Measurements from ENCODE around the gene ITGB5. TPM values are rescaled to one million over a fixed set of nuclear protein-coding genes. Genes with fewer than 3 reads are reported as not detected.

The ITGB5 gene
- polyA plus RNA-seq, 3 donors = 0.68 to 1.2 (median 1.0) TPM

DNA sequence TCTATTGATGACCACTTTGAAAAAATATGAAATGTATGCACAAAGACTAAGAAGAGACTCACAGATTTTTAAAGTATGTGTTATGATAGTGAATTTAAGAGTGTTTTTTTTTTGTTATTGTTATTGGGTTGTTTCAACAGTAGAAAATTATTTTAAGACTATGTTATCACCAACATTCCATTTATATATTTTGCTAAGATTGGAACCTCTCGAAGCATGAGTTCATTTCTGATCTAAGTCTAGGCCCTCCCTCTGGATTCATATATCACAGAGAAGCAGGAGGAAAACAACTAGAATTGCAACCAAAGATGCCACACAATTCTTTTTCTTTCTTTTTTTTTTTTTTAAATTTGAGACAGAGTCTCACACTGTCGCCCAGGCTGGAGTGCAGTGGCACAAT lies 46.8 kb downstream of the ITGB5 start:
- no peak overlapping the region for H3K4me3 Mint-ChIP-seq
- Histone ChIP-seq H3K4me1 (ENCODE audit: control insufficient read depth in 1 of 2, insufficient read depth in 2 of 2, low read length in 2 of 2) (peaks cover 4 to 5% of the 10 kb centered on the region in 2 donors), H3K27me3 (ENCODE audit: control insufficient read depth in 2 of 2, insufficient read depth in 2 of 2, low read length in 2 of 2) (peaks cover 2 to 5% of the 10 kb centered on the region in 2 donors), H3K4me3 (replicated peaks in 1 of 3; ENCODE audit: low read depth in 2 of 3, low read length in 3 of 3) (no peak overlapping the region), H4K20me1 (ENCODE audit: insufficient read depth, low read length) (no peaks in the 10 kb centered on the region), H3K9me3 (replicated peaks in 1 of 2; ENCODE audit: control insufficient read depth in 1 of 2, insufficient read depth in 1 of 2, low read length in 2 of 2) (no peaks in the 10 kb centered on the region), H3K79me2 (ENCODE audit: insufficient read depth, low read length) (no peaks in the 10 kb centered on the region), H3K9ac (ENCODE audit: insufficient read depth, low read length, poor library complexity, severe bottlenecking) (no peak overlapping the region), H3K27ac (ENCODE audit: low read depth in 1 of 2, low read length in 2 of 2) (no peak overlapping the region), H2AFZ (ENCODE audit: insufficient read depth, low read depth, low read length, poor library complexity, severe bottlenecking) (no peak overlapping the region), H3K4me2 (replicated peaks; ENCODE audit: extremely low read depth, low read length, poor library complexity, severe bottlenecking) (no peak overlapping the region), H3K36me3 (replicated peaks in 1 of 2; ENCODE audit: control insufficient read depth in 1 of 2, insufficient read depth in 2 of 2, low read length in 2 of 2) (no peaks in the 10 kb centered on the region)
- intact Hi-C loops (cut with micrococcal nuclease) = no loop called here
- H3K36me3 Mint-ChIP-seq = no peaks in the 10 kb centered on the region
- TF ChIP-seq, protein P1, sequence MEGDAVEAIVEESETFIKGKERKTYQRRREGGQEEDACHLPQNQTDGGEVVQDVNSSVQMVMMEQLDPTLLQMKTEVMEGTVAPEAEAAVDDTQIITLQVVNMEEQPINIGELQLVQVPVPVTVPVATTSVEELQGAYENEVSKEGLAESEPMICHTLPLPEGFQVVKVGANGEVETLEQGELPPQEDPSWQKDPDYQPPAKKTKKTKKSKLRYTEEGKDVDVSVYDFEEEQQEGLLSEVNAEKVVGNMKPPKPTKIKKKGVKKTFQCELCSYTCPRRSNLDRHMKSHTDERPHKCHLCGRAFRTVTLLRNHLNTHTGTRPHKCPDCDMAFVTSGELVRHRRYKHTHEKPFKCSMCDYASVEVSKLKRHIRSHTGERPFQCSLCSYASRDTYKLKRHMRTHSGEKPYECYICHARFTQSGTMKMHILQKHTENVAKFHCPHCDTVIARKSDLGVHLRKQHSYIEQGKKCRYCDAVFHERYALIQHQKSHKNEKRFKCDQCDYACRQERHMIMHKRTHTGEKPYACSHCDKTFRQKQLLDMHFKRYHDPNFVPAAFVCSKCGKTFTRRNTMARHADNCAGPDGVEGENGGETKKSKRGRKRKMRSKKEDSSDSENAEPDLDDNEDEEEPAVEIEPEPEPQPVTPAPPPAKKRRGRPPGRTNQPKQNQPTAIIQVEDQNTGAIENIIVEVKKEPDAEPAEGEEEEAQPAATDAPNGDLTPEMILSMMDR (IDR thresholded peaks at IDR 0.05) = no peak
- no CpG with 5 or more reads among the region's 2 CpGs for WGBS (ENCODE audit: insufficient coverage)
- no peak overlapping the region for H3K27ac Mint-ChIP-seq
- no peaks in the 10 kb centered on the region for H3K9me3 Mint-ChIP-seq
- peaks cover 6% of the 10 kb centered on the region for H3K4me1 Mint-ChIP-seq
- no peak for DNase-seq
- H3K27me3 Mint-ChIP-seq (ENCODE audit: low read depth in 3 of 3) = peaks cover 6 to 9% (median 8%) of the 10 kb centered on the region in 3 donors

DNA sequence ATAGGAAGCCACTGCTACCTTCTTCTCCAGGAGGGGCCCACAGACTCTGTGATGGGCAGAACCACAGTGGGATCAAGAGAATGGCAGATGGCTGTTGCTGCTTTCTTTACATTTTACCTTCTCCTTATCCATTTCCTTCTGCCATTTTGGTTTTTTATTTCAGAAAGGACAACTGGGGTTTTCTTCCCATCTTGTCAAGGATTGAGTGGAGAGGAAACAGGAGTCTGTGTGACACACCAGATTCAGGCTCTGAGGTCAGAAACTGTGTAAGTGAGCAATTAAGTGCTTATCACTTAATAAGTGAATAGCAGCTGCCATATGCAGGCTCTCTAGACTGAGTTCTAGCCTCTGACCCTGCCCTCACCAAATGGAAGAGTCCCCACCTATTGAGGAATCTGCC lies 47.3 kb downstream of the ITGB5 start:
- Histone ChIP-seq H3K4me3 (replicated peaks in 1 of 3; ENCODE audit: low read depth in 2 of 3, low read length in 3 of 3) (no peak overlapping the region), H3K4me1 (ENCODE audit: control insufficient read depth in 1 of 2, insufficient read depth in 2 of 2, low read length in 2 of 2) (peaks cover 8 to 9% of the 10 kb centered on the region in 2 donors), H3K9me3 (replicated peaks in 1 of 2; ENCODE audit: control insufficient read depth in 1 of 2, insufficient read depth in 1 of 2, low read length in 2 of 2) (no peaks in the 10 kb centered on the region), H3K27ac (ENCODE audit: low read depth in 1 of 2, low read length in 2 of 2) (no peak overlapping the region), H3K9ac (ENCODE audit: insufficient read depth, low read length, poor library complexity, severe bottlenecking) (no peak overlapping the region), H4K20me1 (ENCODE audit: insufficient read depth, low read length) (no peaks in the 10 kb centered on the region), H3K79me2 (ENCODE audit: insufficient read depth, low read length) (no peaks in the 10 kb centered on the region), H2AFZ (ENCODE audit: insufficient read depth, low read depth, low read length, poor library complexity, severe bottlenecking) (no peak overlapping the region), H3K4me2 (replicated peaks; ENCODE audit: extremely low read depth, low read length, poor library complexity, severe bottlenecking) (no peak overlapping the region), H3K27me3 (ENCODE audit: control insufficient read depth in 2 of 2, insufficient read depth in 2 of 2, low read length in 2 of 2) (peaks cover 2 to 8% of the 10 kb centered on the region in 2 donors), H3K36me3 (replicated peaks in 1 of 2; ENCODE audit: control insufficient read depth in 1 of 2, insufficient read depth in 2 of 2, low read length in 2 of 2) (no peaks in the 10 kb centered on the region)
- no peaks in the 10 kb centered on the region for H3K9me3 Mint-ChIP-seq
- H3K27me3 Mint-ChIP-seq (ENCODE audit: low read depth in 3 of 3) = peaks cover 11 to 13% (median 13%) of the 10 kb centered on the region in 3 donors
- H3K27ac Mint-ChIP-seq = no peak overlapping the region
- no peak for DNase-seq
- H3K4me1 Mint-ChIP-seq = peaks cover 10% of the 10 kb centered on the region
- TF ChIP-seq, protein P1 (IDR thresholded peaks at IDR 0.05) = no peak
- intact Hi-C loops (cut with micrococcal nuclease) = no loop called here
- H3K4me3 Mint-ChIP-seq = no peak overlapping the region
- H3K36me3 Mint-ChIP-seq = no peaks in the 10 kb centered on the region

Data from CD14-positive monocyte (primary cell).